Progenitor cell of endocrine pancreas (in vitro differentiated cells): ENCODE measurements around the gene POU4F2. TPM values are rescaled to one million over a fixed set of nuclear protein-coding genes. Genes with fewer than 3 reads are reported as not detected.

Experiments
- DNase-seq: peaks from one replicate; pipeline ENCODE4 v3.0.0; 2021; ENCODE audit warnings: low spot score; ENCODE audit not compliant: unreplicated experiment
- H3K27ac Mint-ChIP-seq: 2 replicates; pipeline ENCODE4 v1.8.0; 2021; ENCODE audit warnings: mild to moderate bottlenecking, moderate library complexity, mixed read lengths
- H3K27me3 Mint-ChIP-seq: 2 replicates; pipeline ENCODE4 v1.8.0; 2021; ENCODE audit warnings: mixed read lengths
- H3K36me3 Mint-ChIP-seq: 2 replicates; pipeline ENCODE4 v1.8.0; 2022; ENCODE audit warnings: mixed read lengths; ENCODE audit not compliant: insufficient read depth
- H3K4me1 Mint-ChIP-seq: 2 replicates; pipeline ENCODE4 v1.8.0; 2021; ENCODE audit warnings: low read depth, mixed read lengths
- H3K4me3 Mint-ChIP-seq: 2 replicates; pipeline ENCODE4 v1.8.0; 2021; ENCODE audit warnings: low read depth, mild to moderate bottlenecking, moderate library complexity, mixed read lengths
- H3K9me3 Mint-ChIP-seq: 2 replicates; pipeline ENCODE4 v1.8.0; 2021; ENCODE audit warnings: low read depth, mixed read lengths
- CTCF ChIP-seq: fragments of 200-600 bp; sonication (generic); IDR thresholded peaks from one replicate; pipeline ENCODE4 v1.5.0; 2021; ENCODE audit warnings: antibody characterized with exemption, mild to moderate bottlenecking; ENCODE audit not compliant: unreplicated experiment
- total RNA-seq: library from RNA; stranded (reverse); gene quantifications from 2 replicates; pipeline ENCODE4 v1.2.1, GENCODE V29; 2021

The POU4F2 gene
- total RNA-seq, 1 donor from 2014 or later = 0.17 TPM

DNA sequence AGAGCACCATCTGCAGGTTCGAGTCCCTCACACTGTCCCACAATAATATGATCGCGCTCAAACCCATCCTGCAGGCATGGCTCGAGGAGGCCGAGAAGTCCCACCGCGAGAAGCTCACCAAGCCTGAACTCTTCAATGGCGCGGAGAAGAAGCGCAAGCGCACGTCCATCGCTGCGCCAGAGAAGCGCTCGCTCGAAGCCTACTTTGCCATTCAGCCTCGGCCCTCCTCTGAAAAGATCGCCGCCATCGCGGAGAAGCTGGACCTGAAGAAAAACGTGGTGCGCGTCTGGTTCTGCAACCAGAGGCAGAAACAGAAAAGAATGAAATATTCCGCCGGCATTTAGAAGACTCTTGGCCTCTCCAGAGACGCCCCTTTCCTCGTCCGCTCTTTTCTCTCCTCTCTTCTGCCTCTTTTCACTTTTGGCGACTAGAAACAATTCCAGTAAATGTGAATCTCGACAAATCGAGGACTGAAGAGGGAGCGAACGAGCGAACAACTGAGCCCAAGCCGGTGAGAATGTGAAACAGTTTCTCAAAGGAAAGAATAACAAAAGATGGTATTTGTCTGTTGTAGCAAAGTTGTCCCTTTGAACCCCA lies 1.9 kb downstream of the POU4F2 start:
- no peak for DNase-seq
- Mint-ChIP-seq H3K9me3 (no peaks in the 10 kb centered on the region), H3K27ac (no peak overlapping the region), H3K36me3 (no peaks in the 10 kb centered on the region), H3K27me3 (peaks cover 96% of the 10 kb centered on the region), H3K4me1 (peaks cover 10% of the 10 kb centered on the region), H3K4me3 (no peak overlapping the region)
- TF ChIP-seq CTCF = no peak

GRCh38 chr4:146641762-146642161 lies 3.1 kb downstream of the POU4F2 start:
- DNase-seq = no peak
- no peak for TF ChIP-seq CTCF
- H3K36me3 Mint-ChIP-seq = no peaks in the 10 kb centered on the region
- no peaks in the 10 kb centered on the region for H3K9me3 Mint-ChIP-seq
- H3K4me3 Mint-ChIP-seq = no peak overlapping the region
- H3K27ac Mint-ChIP-seq = no peak overlapping the region
- peaks cover 10% of the 10 kb centered on the region for H3K4me1 Mint-ChIP-seq
- peaks cover 96% of the 10 kb centered on the region for H3K27me3 Mint-ChIP-seq

DNA sequence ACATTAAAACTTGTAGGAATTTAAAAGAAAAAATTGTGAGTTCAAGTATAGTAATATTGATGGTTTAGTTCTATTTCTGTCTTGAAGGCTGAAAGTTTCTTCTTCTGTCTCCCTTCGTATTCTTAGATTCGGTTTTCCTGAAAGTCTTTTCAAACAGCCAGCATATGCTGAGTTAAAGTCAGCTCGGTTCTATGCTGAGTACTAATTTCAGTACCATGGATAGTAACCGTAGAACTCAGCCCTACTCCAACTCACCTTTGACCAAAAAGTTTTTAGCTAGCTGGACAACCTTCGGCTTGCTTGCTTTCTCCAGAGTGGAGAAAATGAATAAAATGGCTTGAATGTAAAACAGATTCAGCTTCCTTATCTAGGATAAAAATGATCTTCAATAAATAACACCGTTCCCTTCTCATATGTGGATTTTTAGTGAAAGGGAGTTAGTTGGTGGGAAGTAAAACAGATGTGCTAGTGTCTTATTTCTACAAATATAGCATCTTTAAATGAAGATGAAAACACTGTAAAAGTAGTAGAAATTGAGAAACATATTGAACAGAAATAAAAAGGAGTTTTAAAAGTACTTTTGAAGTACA lies 5.2 kb downstream of the POU4F2 start:
- DNase-seq = no peak
- peaks cover 3% of the 10 kb centered on the region for H3K4me1 Mint-ChIP-seq

GRCh38 chr4:146645921-146646320 lies 7.2 kb downstream of the POU4F2 start:
- Mint-ChIP-seq H3K27ac (no peak overlapping the region), H3K27me3 (peaks cover 95% of the 10 kb centered on the region), H3K36me3 (no peaks in the 10 kb centered on the region), H3K4me3 (no peak overlapping the region), H3K4me1 (no peaks in the 10 kb centered on the region), H3K9me3 (no peaks in the 10 kb centered on the region)
- TF ChIP-seq CTCF = no peak
- DNase-seq = no peak

More for the DNA sequence above, 5.2 kb downstream of the POU4F2 start:
- no peak for TF ChIP-seq CTCF
- Mint-ChIP-seq H3K4me3 (no peak overlapping the region), H3K9me3 (no peaks in the 10 kb centered on the region), H3K36me3 (no peaks in the 10 kb centered on the region), H3K27me3 (peaks cover 92% of the 10 kb centered on the region), H3K27ac (no peak overlapping the region)

- Mint-ChIP-seq H3K4me1 (no peaks in the 10 kb centered on the region), H3K27ac (no peak overlapping the region), H3K9me3 (no peaks in the 10 kb centered on the region), H3K36me3 (no peaks in the 10 kb centered on the region), H3K27me3 (peaks cover 95% of the 10 kb centered on the region), H3K4me3 (no peak overlapping the region)
- no peak for TF ChIP-seq CTCF
- no peak for DNase-seq
Observed at GRCh38 chr4:146646593-146647325, 8.1 kb downstream of the POU4F2 start.
